ENCODE results near the gene JUND.

Gene JUND

GRCh38 chr19:18257503-18258470 lies 23.6 kb downstream of the JUND start:
- DNase-seq = no peak
- no peak overlapping the region for H3K4me3 ChIP-seq
- no peaks in the 10 kb centered on the region for H3K9me3 ChIP-seq
- H3K36me3 ChIP-seq = peaks cover 0 to 29% (median 22%) of the 10 kb centered on the region in 3 donors
- no peak overlapping the region for H3K27ac ChIP-seq
- no peaks in the 10 kb centered on the region for H3K27me3 ChIP-seq
- intact Hi-C loops (cut with DNase I; ENCODE audit: low total_unique reads) = no loop called here
- TF ChIP-seq, protein P1, sequence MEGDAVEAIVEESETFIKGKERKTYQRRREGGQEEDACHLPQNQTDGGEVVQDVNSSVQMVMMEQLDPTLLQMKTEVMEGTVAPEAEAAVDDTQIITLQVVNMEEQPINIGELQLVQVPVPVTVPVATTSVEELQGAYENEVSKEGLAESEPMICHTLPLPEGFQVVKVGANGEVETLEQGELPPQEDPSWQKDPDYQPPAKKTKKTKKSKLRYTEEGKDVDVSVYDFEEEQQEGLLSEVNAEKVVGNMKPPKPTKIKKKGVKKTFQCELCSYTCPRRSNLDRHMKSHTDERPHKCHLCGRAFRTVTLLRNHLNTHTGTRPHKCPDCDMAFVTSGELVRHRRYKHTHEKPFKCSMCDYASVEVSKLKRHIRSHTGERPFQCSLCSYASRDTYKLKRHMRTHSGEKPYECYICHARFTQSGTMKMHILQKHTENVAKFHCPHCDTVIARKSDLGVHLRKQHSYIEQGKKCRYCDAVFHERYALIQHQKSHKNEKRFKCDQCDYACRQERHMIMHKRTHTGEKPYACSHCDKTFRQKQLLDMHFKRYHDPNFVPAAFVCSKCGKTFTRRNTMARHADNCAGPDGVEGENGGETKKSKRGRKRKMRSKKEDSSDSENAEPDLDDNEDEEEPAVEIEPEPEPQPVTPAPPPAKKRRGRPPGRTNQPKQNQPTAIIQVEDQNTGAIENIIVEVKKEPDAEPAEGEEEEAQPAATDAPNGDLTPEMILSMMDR (IDR thresholded peaks at IDR 0.05) = no peak
- H3K4me1 ChIP-seq = no peaks in the 10 kb centered on the region

DNA sequence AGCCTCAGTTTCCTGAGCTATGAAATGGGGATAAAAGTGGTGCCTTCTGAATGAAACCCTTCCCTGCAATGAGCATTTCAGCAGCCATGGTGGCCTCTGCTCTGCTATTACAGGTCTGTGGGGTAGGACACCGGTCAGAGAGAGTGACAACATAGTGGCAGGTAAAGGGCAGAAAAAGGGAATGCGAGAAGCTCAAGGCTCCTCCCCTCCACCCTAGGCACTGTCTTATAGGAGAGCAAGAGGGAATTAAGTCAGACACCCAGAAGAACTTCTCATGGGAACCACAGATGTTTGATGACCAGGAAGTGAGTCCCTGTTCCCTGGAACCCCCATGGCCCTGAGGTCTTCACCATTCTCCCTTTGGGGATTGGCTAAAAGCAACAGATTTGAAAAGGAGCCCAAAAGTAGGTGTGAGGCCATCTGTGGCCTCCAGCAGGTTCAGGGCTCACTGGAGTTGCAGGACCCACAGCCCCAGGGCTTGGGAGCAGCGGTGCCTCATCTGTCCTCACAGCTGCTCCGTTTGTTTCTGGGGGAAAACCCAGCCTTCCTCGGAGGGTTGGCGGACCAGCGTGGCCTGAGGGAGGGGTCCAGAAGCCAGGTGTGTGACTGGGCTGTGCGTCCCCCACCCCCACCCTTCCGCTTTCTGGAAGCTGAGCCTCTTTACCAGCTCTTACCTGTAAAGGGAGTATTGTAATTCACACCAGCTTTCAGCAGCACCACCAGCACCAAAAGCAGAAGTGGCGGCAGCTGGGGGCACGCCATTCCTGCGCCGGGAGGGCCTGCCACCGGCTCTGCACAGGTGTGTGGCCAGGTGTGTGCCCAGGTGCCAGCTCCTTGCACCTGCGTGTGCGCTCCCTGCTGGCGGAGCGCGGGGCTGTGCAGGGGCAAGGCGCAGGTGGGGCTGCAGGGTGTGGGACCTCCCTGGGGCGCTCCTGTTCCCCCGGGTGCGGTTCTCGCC lies 26.6 kb downstream of the JUND start:
- no peaks in the 10 kb centered on the region for H3K9me3 ChIP-seq
- no peaks in the 10 kb centered on the region for H3K4me1 ChIP-seq
- intact Hi-C loops (cut with DNase I; ENCODE audit: low total_unique reads) = no loop called here
- peaks cover 0 to 22% (median 20%) of the 10 kb centered on the region in 3 donors for H3K36me3 ChIP-seq
- H3K27me3 ChIP-seq = no peaks in the 10 kb centered on the region
- no peak overlapping the region for H3K4me3 ChIP-seq
- no peak for DNase-seq
- H3K27ac ChIP-seq = no peak overlapping the region
- TF ChIP-seq, protein P1 (IDR thresholded peaks at IDR 0.05) = no peak

- no peak overlapping the region for H3K4me3 ChIP-seq
- intact Hi-C loops (cut with DNase I; ENCODE audit: low total_unique reads) = no loop called here
- H3K9me3 ChIP-seq = no peaks in the 10 kb centered on the region
- peaks cover 0 to 22% (median 20%) of the 10 kb centered on the region in 3 donors for H3K36me3 ChIP-seq
- TF ChIP-seq, protein P1 (IDR thresholded peaks at IDR 0.05) = no peak
- H3K27me3 ChIP-seq = no peaks in the 10 kb centered on the region
- no peak overlapping the region for H3K27ac ChIP-seq
- no peak for DNase-seq
- H3K4me1 ChIP-seq = no peaks in the 10 kb centered on the region
Observed at GRCh38 chr19:18253716-18254115, 27.7 kb downstream of the JUND start.

GRCh38 chr19:18253130-18253529 lies 28.3 kb downstream of the JUND start:
- Histone ChIP-seq H3K4me1 (no peaks in the 10 kb centered on the region), H3K36me3 (peaks cover 0 to 17% (median 16%) of the 10 kb centered on the region in 3 donors), H3K9me3 (no peaks in the 10 kb centered on the region), H3K4me3 (no peak overlapping the region), H3K27me3 (peaks cover 0 to 4% of the 10 kb centered on the region in 2 donors), H3K27ac (no peak overlapping the region)
- TF ChIP-seq, protein P1 (IDR thresholded peaks at IDR 0.05) = no peak
- intact Hi-C loops (cut with DNase I; ENCODE audit: low total_unique reads) = no loop called here
- DNase-seq = no peak

DNA sequence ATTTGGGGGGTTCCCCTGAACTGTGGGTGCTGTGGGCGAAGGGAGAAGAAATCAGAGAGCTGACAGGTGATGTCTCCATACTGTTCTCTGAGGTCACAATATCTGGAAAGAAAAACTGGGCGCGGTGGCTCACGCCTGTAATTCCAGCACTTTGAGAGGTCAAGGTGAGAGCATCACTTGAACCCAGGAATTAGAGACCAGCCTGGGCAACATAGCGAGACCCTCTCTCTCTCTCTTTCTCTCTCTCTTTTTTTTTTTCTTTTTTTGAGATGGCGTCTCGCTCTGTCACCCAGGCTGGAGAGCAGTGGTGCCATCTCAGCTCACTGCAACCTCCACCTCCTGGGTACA lies 29.1 kb downstream of the JUND start:
- Histone ChIP-seq H3K9me3 (no peaks in the 10 kb centered on the region), H3K27me3 (peaks cover 0 to 6% of the 10 kb centered on the region in 2 donors), H3K4me1 (no peaks in the 10 kb centered on the region), H3K36me3 (peaks cover 0 to 9% (median 9%) of the 10 kb centered on the region in 3 donors), H3K4me3 (no peak overlapping the region), H3K27ac (no peak overlapping the region)
- DNase-seq = no peak
- TF ChIP-seq, protein P1 (IDR thresholded peaks at IDR 0.05) = no peak
- intact Hi-C loops (cut with DNase I; ENCODE audit: low total_unique reads) = no loop called here

All from tibial artery (tissue), 4 donors.